HepG2 (cell line): ENCODE results near the gene FALEC. TPM values are rescaled to one million over a fixed set of nuclear protein-coding genes. Genes with fewer than 3 reads are reported as not detected.

Experiments
- ATAC-seq: fragments of 200-7000 bp; cut with Tn5 transposase; 3 replicates; pipeline ENCODE4 v1.9.1; 2020; ENCODE audit warnings: mild to moderate bottlenecking, moderate library complexity
- BruUV-seq: library from RNA; stranded (reverse); fragments of 400-500 nt; replicated peaks from 2 replicates; lab custom pipeline; 2021; lab: Mats Ljungman, UMichigan
- CTCF ChIA-PET: fragments of 300-600 bp; formaldehyde crosslinking; extraction: SDS; loops from one replicate; lab custom pipeline; 2021; ENCODE audit warnings: low total read pairs, inconsistent platforms, low intra/inter-chr PET ratio; lab: Yijun Ruan, JAX
- POLR2A ChIA-PET: fragments of 350-600 bp; sonication (Branson Sonifier 250); formaldehyde crosslinking; loops from one replicate; lab custom pipeline; 2020; ENCODE audit warnings: antibody characterized with exemption, inconsistent platforms; lab: Yijun Ruan, JAX
- DNase-seq: peaks from one replicate; pipeline ENCODE4 v3.0.0-alpha.2; 2015; ENCODE audit warnings: low spot score
- FAIRE-seq: peaks from 3 replicates; lab custom pipeline; 2011; peaks lifted over from hg19 to GRCh38; lab: Jason Lieb, UNC
- H2AFZ ChIP-seq: one replicate; pipeline ENCODE4 v1.6.1; 2011; ENCODE audit warnings: low read length, inconsistent platforms
- H3K27ac ChIP-seq: fragments of 300-600 bp; 3 replicates; pipeline ENCODE4 v1.8.0; 2011; ENCODE audit warnings: mixed run types, mild to moderate bottlenecking, mixed read lengths, low read length, inconsistent platforms; ENCODE audit not compliant: insufficient read depth; ENCODE audit errors: extremely low read length
- H3K27me3 ChIP-seq, 2 experiments: fragments of 200-600 bp in 1 of 2; 2 replicates in 1 of 2; 3 replicates in 1 of 2; pipeline versions ENCODE4 v1.6.0 to v1.8.0; 2011; ENCODE audit warnings: low read length in 2 of 2, mild to moderate bottlenecking in 2 of 2, moderate library complexity in 2 of 2, inconsistent platforms in 1 of 2; ENCODE audit not compliant: insufficient read depth in 2 of 2, control insufficient read depth in 1 of 2
- H3K36me3 ChIP-seq, 2 experiments: fragments of 200-600 bp in 1 of 2; replicated peaks in 1 of 2; 2 replicates in 1 of 2; 3 replicates in 1 of 2; pipeline versions ENCODE4 v1.5.1 to v1.8.0; 2011; ENCODE audit warnings: low read length in 2 of 2, inconsistent platforms in 1 of 2; ENCODE audit not compliant: insufficient read depth in 2 of 2, control insufficient read depth in 1 of 2
- H3K4me1 ChIP-seq: 2 replicates; pipeline ENCODE4 v1.5.1; 2012; ENCODE audit warnings: low read length, inconsistent platforms; ENCODE audit not compliant: insufficient read depth
- H3K4me2 ChIP-seq: 2 replicates; pipeline ENCODE4 v1.6.0; 2011; ENCODE audit warnings: low read depth, low read length, inconsistent platforms
- H3K4me3 ChIP-seq, 3 experiments: fragments of 200-600 bp in 1 of 3; sonication (generic), shearing (Covaris generic) in 1 of 3; replicated peaks in 1 of 3; 2 replicates each; pipeline ENCODE4 v1.5.1; 2011 to 2016; ENCODE audit warnings: low read length in 3 of 3, inconsistent platforms in 2 of 3, low read depth in 2 of 3, mild to moderate bottlenecking in 2 of 3, control low read depth in 1 of 3, mixed read lengths in 1 of 3; ENCODE audit not compliant: insufficient read depth in 1 of 3
- H3K79me2 ChIP-seq: one replicate; pipeline ENCODE4 v1.6.1; 2011; ENCODE audit warnings: low read length, inconsistent platforms; ENCODE audit not compliant: insufficient read depth
- H3K9ac ChIP-seq: 2 replicates; pipeline ENCODE4 v1.6.0; 2011; ENCODE audit warnings: mild to moderate bottlenecking, low read depth, low read length, inconsistent platforms; ENCODE audit not compliant: insufficient read depth
- H3K9me3 ChIP-seq: 2 replicates; pipeline ENCODE4 v1.5.1; 2012; ENCODE audit warnings: mild to moderate bottlenecking, low read length
- H4K20me1 ChIP-seq: 2 replicates; pipeline ENCODE4 v1.6.0; 2011; ENCODE audit warnings: inconsistent platforms, mild to moderate bottlenecking, low read length, moderate library complexity; ENCODE audit not compliant: insufficient read depth
- CEBPG ChIP-seq: IDR thresholded peaks from 2 replicates; pipeline ENCODE4 v1.6.1; 2016
- DMAP1 ChIP-seq: IDR thresholded peaks from 2 replicates; pipeline ENCODE4 v1.6.1; 2016
- DNMT1 ChIP-seq: sonication (generic); formaldehyde crosslinking; IDR thresholded peaks from 2 replicates; pipeline ENCODE4 v1.5.1; 2020; ENCODE audit warnings: mild to moderate bottlenecking, missing genetic modification reagents
- HOXA3 ChIP-seq: sonication (generic); formaldehyde crosslinking; IDR thresholded peaks from 2 replicates; pipeline ENCODE4 v1.5.0; 2020; ENCODE audit warnings: missing genetic modification reagents
- KDM3A ChIP-seq: IDR thresholded peaks from 2 replicates; pipeline ENCODE4 v1.6.1; 2018; ENCODE audit warnings: low read depth, missing compliant biosample characterization
- XRCC5 ChIP-seq: fragments of 200-400 bp; formaldehyde crosslinking; optimal IDR thresholded peaks from 2 replicates; pipeline ENCODE3; 2017; ENCODE audit warnings: mild to moderate bottlenecking, low read length
- ZEB1 ChIP-seq: IDR thresholded peaks from 2 replicates; pipeline ENCODE4 v1.6.1; 2012; ENCODE audit warnings: mild to moderate bottlenecking, low read depth, inconsistent platforms; ENCODE audit not compliant: insufficient replicate concordance
- ZNF224 ChIP-seq: sonication (generic); formaldehyde crosslinking; IDR thresholded peaks from 2 replicates; pipeline ENCODE4 v1.5.0; 2020; ENCODE audit warnings: mild to moderate bottlenecking, missing genetic modification reagents
- ZNF772 ChIP-seq: sonication (generic); formaldehyde crosslinking; IDR thresholded peaks from 2 replicates; pipeline ENCODE4 v1.5.0; 2020; ENCODE audit warnings: mild to moderate bottlenecking, missing genetic modification reagents
- WGBS: methylation state at CpG from one replicate; pipeline ENCODE4 v1.1.6; 2017; ENCODE audit warnings: low lambda C conversion rate; 5-methylcytosine and 5-hydroxymethylcytosine counted together
- in situ Hi-C: cut with HindIII; loops from 2 replicates; pipeline ENCODE4 v1.10.0; 2017; ENCODE audit warnings: low pct_unique_long_range_greater_than_20kb; ENCODE audit not compliant: extremely low pct_ligation_motif_present
- intact Hi-C: fragments of 100-400 bp; cut with micrococcal nuclease; formaldehyde crosslinking; loops from one replicate; pipeline ENCODE4 v1.10.0; 2022; ENCODE audit not compliant: unreplicated experiment
- polyA plus RNA-seq, 8 experiments: library from polyadenylated mRNA; depleted of rRNA in 3 of 8; stranded (reverse) in 7 of 8; unstranded in 1 of 8; fragments of >200 nt; fragmentation: Illumina TruSeq in 4 of 8; extraction: Trizol in 4 of 8; gene quantifications; 2 replicates each; pipeline versions ENCODE4 v1.2.1 to v1.2.3, GENCODE V29; 2011 to 2016; ENCODE audit warnings: low read depth in 4 of 8, missing spikeins in 1 of 8, mixed read lengths in 1 of 8; ENCODE audit not compliant: insufficient read depth in 1 of 8
- total RNA-seq, 5 experiments: library from RNA; depleted of rRNA; stranded (reverse); fragments of >200 nt; fragmentation: Illumina TruSeq; extraction: Trizol; gene quantifications; 2 replicates each; pipeline ENCODE4 v1.2.3, GENCODE V29; 2016; ENCODE audit warnings: low read depth in 1 of 5
- TF ChIP-seq, protein P1 (sequence below), 2 experiments: fragments of 450-650 bp in 1 of 2; sonication (generic) in 1 of 2; formaldehyde crosslinking; IDR thresholded peaks; 2 replicates each; pipeline versions ENCODE4 v1.5.0 to v1.8.0; 2020 to 2022; ENCODE audit warnings: mild to moderate bottlenecking in 1 of 2, missing genetic modification reagents in 1 of 2
- TF ChIP-seq, protein P2 (sequence below): IDR thresholded peaks from 2 replicates; pipeline ENCODE4 v1.6.1; 2016; ENCODE audit warnings: missing compliant biosample characterization, missing genetic modification reagents, borderline replicate concordance
- TF ChIP-seq, protein P3 (sequence below): sonication (generic); formaldehyde crosslinking; IDR thresholded peaks from 2 replicates; pipeline ENCODE4 v1.5.0; 2020; ENCODE audit warnings: mild to moderate bottlenecking, missing genetic modification reagents
- TF ChIP-seq, protein P4 (sequence below): sonication (generic); formaldehyde crosslinking; IDR thresholded peaks from 2 replicates; pipeline ENCODE4 v1.4.0; 2020; ENCODE audit warnings: missing genetic modification reagents
- TF ChIP-seq, protein P5 (sequence below): sonication (generic); formaldehyde crosslinking; IDR thresholded peaks from 2 replicates; pipeline ENCODE4 v1.8.1; 2023; ENCODE audit warnings: mild to moderate bottlenecking, moderate library complexity, missing genetic modification reagents

The FALEC gene
- total and polyA plus RNA-seq, 2 of the 13 experiments (the other 11 are each of a cell fraction or from before 2014, with no cell fraction given): 0.33 to 0.71 TPM

DNA sequence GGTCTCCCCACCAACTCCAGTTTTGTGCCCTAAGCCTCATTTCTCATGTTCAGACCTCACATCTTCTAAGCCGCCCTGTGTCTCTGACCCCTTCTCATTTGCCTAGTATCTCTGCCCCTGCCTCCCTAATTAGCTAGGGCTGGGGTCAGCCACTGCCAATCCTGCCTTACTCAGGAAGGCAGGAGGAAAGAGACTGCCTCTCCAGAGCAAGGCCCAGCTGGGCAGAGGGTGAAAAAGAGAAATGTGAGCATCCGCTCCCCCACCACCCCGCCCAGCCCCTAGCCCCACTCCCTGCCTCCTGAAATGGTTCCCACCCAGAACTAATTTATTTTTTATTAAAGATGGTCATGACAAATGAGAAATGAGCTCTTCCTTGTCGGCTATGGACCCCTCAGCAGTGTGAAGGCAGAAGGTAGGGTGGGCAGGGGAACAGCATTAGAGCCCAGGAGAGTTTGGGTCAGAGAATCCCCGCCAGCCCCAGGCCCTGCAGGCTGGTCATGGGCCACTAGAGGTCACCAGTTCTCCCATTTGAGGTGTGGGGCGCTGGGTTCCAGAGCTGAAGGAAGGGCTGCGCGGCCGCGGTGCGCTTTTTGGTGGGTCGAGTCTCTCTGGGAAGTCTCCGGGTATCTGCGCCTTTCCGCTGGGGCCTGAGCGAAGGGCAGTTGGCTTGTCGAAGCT is 45.2 kb downstream of the FALEC start:
- Histone ChIP-seq H3K79me2 (peaks cover 8% of the 10 kb centered on the region), H3K36me3 (peaks cover 0 to 3% of the 10 kb centered on the region in 2 experiments; a peak in 2 of 5 replicates), H3K9ac (peak overlapping the region; percentile 88), H4K20me1 (no peaks in the 10 kb centered on the region), H3K4me3 (peak overlapping the region; percentile 72 to 80 (median 73)), H3K9me3 (no peaks in the 10 kb centered on the region), H3K4me2 (peak overlapping the region; percentile 99), H3K27ac (peak overlapping the region; percentile 91), H3K4me1 (peaks cover 46% of the 10 kb centered on the region), H3K27me3 (no peaks in the 10 kb centered on the region), H2AFZ (no peak overlapping the region)
- no TSS peak for BruUV-seq
- intact Hi-C loops (loop anchor here (1.0 to 5.0 kb wide), 2 partner anchors 61 to 137 kb away; partner anchors contain the start of gene GOLPH3L), in situ Hi-C loops (loop anchor here (5.0 kb wide), 2 partner anchors 67 to 252 kb away; partner anchors contain the start of gene ENSA)
- FAIRE-seq (no peak), ATAC-seq (peak; percentile 65), DNase-seq (peak; percentile 76)
- CTCF ChIA-PET: interaction anchor here (0.6 to 2.3 kb wide), 6 partner anchors 16 to 96 kb away, joined by 3 to 20 read pairs (median 6); no protein-coding TSS in a partner anchor
- POLR2A ChIA-PET: interaction anchor here (0.7 to 13.0 kb wide), 17 partner anchors 8 to 446 kb away, joined by 3 to 469 read pairs (median 6); partner anchors contain the start of genes ADAMTSL4, CA14, ENSA and FALEC
- WGBS: 21% methylated on average over 15 of the region's 17 CpGs
- TF ChIP-seq HOXA3 (CRISPR knock-in tag) (peak; percentile 35; the same call in 1 of the 2 replicates), ZEB1 (no peak), DMAP1 (CRISPR knock-in tag) (0 out of 2 replicates have a peak, but pooled peaks have one; percentile 8), XRCC5 (peak; percentile 43), DNMT1 (CRISPR knock-in tag) (no peak), KDM3A (0 out of 2 replicates have a peak, but pooled peaks have one; percentile 41), ZNF772 (peak; percentile 46; the same call in 1 of the 2 replicates), CEBPG (CRISPR knock-in tag) (0 out of 2 replicates have a peak, but pooled peaks have one; percentile 1), ZNF224 (CRISPR knock-in tag) (0 out of 2 replicates have a peak, but pooled peaks have one; percentile 40)
- TF ChIP-seq, protein P1, sequence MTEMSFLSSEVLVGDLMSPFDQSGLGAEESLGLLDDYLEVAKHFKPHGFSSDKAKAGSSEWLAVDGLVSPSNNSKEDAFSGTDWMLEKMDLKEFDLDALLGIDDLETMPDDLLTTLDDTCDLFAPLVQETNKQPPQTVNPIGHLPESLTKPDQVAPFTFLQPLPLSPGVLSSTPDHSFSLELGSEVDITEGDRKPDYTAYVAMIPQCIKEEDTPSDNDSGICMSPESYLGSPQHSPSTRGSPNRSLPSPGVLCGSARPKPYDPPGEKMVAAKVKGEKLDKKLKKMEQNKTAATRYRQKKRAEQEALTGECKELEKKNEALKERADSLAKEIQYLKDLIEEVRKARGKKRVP (CRISPR knock-in tag; IDR thresholded peaks at IDR 0.05): no peak
- TF ChIP-seq, protein P2, sequence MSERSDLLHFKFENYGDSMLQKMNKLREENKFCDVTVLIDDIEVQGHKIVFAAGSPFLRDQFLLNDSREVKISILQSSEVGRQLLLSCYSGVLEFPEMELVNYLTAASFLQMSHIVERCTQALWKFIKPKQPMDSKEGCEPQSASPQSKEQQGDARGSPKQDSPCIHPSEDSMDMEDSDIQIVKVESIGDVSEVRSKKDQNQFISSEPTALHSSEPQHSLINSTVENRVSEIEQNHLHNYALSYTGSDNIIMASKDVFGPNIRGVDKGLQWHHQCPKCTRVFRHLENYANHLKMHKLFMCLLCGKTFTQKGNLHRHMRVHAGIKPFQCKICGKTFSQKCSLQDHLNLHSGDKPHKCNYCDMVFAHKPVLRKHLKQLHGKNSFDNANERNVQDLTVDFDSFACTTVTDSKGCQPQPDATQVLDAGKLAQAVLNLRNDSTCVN: peak; percentile 58; the same call in 1 of the 2 replicates
- TF ChIP-seq, protein P3, sequence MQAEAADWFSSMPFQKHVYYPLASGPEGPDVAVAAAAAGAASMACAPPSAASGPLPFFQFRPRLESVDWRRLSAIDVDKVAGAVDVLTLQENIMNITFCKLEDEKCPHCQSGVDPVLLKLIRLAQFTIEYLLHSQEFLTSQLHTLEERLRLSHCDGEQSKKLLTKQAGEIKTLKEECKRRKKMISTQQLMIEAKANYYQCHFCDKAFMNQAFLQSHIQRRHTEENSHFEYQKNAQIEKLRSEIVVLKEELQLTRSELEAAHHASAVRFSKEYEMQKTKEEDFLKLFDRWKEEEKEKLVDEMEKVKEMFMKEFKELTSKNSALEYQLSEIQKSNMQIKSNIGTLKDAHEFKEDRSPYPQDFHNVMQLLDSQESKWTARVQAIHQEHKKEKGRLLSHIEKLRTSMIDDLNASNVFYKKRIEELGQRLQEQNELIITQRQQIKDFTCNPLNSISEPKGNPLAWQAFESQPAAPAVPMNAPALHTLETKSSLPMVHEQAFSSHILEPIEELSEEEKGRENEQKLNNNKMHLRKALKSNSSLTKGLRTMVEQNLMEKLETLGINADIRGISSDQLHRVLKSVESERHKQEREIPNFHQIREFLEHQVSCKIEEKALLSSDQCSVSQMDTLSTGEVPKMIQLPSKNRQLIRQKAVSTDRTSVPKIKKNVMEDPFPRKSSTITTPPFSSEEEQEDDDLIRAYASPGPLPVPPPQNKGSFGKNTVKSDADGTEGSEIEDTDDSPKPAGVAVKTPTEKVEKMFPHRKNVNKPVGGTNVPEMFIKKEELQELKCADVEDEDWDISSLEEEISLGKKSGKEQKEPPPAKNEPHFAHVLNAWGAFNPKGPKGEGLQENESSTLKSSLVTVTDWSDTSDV (CRISPR knock-in tag): peak; percentile 33; the same call in 1 of the 2 replicates
- TF ChIP-seq, protein P4, sequence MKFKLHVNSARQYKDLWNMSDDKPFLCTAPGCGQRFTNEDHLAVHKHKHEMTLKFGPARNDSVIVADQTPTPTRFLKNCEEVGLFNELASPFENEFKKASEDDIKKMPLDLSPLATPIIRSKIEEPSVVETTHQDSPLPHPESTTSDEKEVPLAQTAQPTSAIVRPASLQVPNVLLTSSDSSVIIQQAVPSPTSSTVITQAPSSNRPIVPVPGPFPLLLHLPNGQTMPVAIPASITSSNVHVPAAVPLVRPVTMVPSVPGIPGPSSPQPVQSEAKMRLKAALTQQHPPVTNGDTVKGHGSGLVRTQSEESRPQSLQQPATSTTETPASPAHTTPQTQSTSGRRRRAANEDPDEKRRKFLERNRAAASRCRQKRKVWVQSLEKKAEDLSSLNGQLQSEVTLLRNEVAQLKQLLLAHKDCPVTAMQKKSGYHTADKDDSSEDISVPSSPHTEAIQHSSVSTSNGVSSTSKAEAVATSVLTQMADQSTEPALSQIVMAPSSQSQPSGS: 0 out of 2 replicates have a peak, but pooled peaks have one; percentile 22
- TF ChIP-seq, protein P5, sequence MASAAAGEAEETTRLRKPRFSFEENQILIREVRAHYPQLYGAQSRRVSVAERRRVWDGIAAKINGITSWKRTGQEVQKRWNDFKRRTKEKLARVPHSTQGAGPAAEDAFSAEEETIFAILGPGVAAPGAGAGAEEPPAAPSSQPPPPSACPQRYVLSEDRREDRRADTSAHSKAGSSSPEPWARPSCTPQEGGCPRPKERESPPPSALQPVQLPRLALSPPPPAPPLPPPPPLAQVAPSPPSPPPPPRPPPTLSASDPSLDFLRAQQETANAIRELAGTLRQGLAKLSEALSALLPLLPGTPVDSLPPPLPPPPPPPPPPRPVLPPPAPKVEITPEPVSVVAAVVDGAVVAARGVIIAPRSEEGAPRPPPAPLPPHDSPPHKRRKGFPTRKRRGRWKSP (CRISPR knock-in tag): peak; percentile 79; the same call in 1 of the 2 replicates
